Measurements from ENCODE around the gene CNTN3.

Gene CNTN3

GRCh38 chr3:74614107-74614967 is at the start of gene CNTN3:
TSS of gene CNTN3 (minus strand) at chr3:74614659. CDS start at chr3:74521112, 93,547 bp downstream.
- DNase-seq: no peak

GRCh38 chr3:74663178-74663577 is 48.7 kb upstream of the CNTN3 start:
- no peak for DNase-seq

GRCh38 chr3:74661672-74662071 is 47.2 kb upstream of the CNTN3 start:
- DNase-seq: no peak

GRCh38 chr3:74651885-74652284 is 37.4 kb upstream of the CNTN3 start:
- DNase-seq: no peak

- DNase-seq: no peak
Observed at GRCh38 chr3:74651292-74651691, 36.8 kb upstream of the CNTN3 start.

- DNase-seq: no peak
Observed at GRCh38 chr3:74648107-74648506, 33.6 kb upstream of the CNTN3 start.

- no peak for DNase-seq
Observed at GRCh38 chr3:74646094-74646493, 31.6 kb upstream of the CNTN3 start.

GRCh38 chr3:74643636-74644035 is 29.2 kb upstream of the CNTN3 start:
- no peak for DNase-seq

GRCh38 chr3:74642876-74643275 is 28.4 kb upstream of the CNTN3 start:
- no peak for DNase-seq

- DNase-seq: no peak
Observed at GRCh38 chr3:74640211-74640610, 25.8 kb upstream of the CNTN3 start.

- no peak for DNase-seq
Observed at GRCh38 chr3:74639681-74640080, 25.2 kb upstream of the CNTN3 start.

- DNase-seq: no peak
Observed at GRCh38 chr3:74636981-74637380, 22.5 kb upstream of the CNTN3 start.

GRCh38 chr3:74633021-74633420 is 18.6 kb upstream of the CNTN3 start:
- DNase-seq: no peak

- no peak for DNase-seq
Observed at GRCh38 chr3:74631351-74632140, 17.1 kb upstream of the CNTN3 start.

GRCh38 chr3:74630602-74631001 is 16.1 kb upstream of the CNTN3 start:
- no peak for DNase-seq

GRCh38 chr3:74626011-74626410 is 11.6 kb upstream of the CNTN3 start:
- no peak for DNase-seq

- no peak for DNase-seq
Observed at GRCh38 chr3:74624301-74624700, 9.8 kb upstream of the CNTN3 start.

- no peak for DNase-seq
Observed at GRCh38 chr3:74623261-74623836, 8.9 kb upstream of the CNTN3 start.

GRCh38 chr3:74621581-74621980 is 7.1 kb upstream of the CNTN3 start:
- no peak for DNase-seq

- DNase-seq: no peak
Observed at GRCh38 chr3:74617776-74618175, 3.3 kb upstream of the CNTN3 start.

GRCh38 chr3:74613521-74614106 is 845 bp downstream of the CNTN3 start:
- no peak for DNase-seq

- no peak for DNase-seq
Observed at GRCh38 chr3:74613060-74613459, 1.4 kb downstream of the CNTN3 start.

- no peak for DNase-seq
Observed at GRCh38 chr3:74611206-74611605, 3.3 kb downstream of the CNTN3 start.
